SIG-M5 (cell line): ENCODE measurements around the gene TBXAS1.

Experiments
- DNase-seq: peaks from one replicate; lab custom pipeline; 2025; lab: John Stamatoyannopoulos, UW

TBXAS1 gene

GRCh38 chr7:139946533-139946932 is 117.5 kb downstream of the TBXAS1 start:
- DNase-seq, result no peak

GRCh38 chr7:139947021-139947420 is 118.0 kb downstream of the TBXAS1 start:
- no peak for DNase-seq

GRCh38 chr7:139948167-139948566 is 119.1 kb downstream of the TBXAS1 start:
- no peak for DNase-seq

DNA sequence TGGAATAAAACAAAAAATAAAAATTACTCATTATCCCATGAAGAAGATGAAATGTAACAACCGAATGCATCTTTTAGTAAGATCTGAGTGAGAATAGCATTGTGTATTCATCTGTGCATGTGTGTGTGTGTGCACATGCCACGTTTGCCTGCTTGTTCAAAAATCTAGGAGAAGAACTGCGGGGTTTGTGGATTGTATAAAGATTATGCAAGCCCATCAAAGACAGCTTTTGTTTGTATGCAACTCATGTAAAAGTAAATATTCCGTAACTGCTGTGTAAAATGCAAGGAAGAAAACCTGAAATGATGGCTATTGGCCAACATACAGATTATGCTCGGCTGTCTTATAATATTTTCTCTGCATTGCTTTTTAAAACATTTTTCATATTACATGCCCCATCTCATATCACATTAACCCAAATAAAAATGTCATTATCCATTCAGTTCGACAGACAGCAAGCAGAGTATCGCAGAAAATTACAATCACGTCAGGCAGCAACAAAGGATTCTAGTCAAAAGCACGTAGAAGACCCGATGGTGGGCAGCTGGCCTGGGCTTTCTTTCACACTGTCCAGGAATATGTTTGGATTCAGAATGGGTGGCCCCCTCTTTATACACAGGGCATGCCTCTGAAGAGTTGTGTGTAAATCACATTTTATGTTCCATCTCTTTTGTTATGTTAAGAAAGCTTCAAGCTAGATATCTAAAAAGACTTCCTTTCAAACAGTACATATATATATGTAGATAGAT is 119.7 kb downstream of the TBXAS1 start:
- DNase-seq, result no peak

DNA sequence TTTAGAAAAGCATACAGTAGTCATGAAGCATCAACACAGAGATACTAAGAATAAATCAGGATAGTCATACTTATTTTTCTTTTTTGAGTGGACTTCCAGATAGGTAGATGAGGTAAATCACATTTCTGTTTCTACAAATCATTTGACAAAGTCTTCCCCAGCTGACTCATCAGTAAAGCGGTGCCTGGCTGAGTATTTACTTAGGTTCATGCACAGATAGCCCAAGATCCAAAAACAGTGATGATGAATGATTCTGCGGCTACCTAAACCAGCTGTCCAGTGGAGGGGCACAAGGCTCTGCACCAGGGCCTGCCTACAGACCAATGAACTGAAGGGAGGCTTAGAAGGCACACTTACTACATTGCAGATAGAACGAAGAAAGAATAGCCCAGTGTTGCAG is 120.6 kb downstream of the TBXAS1 start:
- no peak for DNase-seq

- DNase-seq, result no peak
Measured at GRCh38 chr7:139950881-139951525, 121.9 kb downstream of the TBXAS1 start.

DNA sequence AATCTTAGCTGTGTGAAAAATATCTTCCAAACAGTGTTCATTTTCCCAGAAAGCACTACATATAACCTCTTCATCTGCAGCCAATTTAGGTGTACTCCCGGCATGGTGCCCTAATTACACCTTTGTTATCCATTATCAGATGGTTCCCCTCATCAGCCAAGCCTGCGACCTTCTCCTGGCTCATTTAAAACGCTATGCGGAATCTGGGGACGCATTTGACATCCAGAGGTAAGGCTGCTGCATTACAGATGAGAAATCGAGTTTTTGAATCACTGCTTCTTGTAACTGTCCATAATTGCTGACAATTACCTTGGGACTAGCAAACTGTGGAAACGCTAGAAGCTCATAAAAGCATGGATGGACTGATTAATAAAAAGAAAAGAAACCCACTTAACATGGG is 124.2 kb downstream of the TBXAS1 start:
- DNase-seq, result no peak

DNA sequence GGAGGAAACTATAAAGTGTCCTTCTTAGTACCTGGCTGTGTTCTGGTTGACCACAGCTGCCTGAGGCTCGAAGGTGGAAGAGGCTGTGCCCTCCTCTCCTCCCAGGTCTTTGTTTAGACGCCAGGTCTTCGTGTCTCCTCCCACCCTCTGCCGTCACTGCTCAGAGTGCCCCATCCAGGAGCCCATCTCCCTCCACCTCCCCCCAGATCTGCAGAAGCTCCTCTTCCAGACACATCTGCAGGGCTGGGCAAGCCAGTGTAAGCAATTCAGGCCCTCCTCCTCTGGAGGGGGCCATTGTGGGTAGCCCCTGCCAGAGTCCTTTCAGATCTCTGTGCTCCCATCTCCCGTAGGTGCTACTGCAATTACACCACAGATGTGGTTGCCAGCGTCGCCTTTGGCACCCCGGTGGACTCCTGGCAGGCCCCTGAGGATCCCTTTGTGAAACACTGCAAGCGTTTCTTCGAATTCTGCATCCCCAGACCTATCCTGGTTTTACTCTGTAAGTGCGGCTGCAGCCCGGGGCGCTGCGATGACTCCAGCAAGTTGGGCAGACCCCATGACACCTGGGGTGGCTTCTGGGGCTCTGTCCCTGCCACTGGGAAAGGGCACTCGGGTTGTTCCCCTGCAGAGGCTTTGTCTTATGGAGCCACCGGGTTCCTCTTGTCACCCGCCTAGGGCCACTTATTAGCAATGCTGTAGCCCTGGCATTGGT is 126.2 kb downstream of the TBXAS1 start:
- DNase-seq, result no peak

GRCh38 chr7:139958599-139959284 is 129.7 kb downstream of the TBXAS1 start:
- DNase-seq, result no peak

DNA sequence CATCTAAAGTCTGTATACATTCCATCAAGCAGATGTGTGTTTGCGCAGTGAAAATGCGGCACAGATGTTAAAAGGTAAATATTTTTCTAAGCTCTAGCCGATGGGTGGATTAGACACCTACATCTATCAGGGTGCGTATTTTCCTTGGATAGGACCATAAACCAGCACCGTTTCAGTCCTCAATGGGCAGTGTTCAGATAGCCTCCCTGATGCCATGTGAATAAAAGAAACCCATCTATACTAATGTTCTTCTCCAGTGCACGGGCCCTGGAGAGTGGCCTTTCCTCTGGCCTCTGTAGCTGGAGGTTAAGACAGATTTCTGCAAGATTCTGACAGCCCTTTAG is 130.2 kb downstream of the TBXAS1 start:
- DNase-seq, result no peak

GRCh38 chr7:139959718-139960117 is 130.7 kb downstream of the TBXAS1 start:
- no peak for DNase-seq

DNA sequence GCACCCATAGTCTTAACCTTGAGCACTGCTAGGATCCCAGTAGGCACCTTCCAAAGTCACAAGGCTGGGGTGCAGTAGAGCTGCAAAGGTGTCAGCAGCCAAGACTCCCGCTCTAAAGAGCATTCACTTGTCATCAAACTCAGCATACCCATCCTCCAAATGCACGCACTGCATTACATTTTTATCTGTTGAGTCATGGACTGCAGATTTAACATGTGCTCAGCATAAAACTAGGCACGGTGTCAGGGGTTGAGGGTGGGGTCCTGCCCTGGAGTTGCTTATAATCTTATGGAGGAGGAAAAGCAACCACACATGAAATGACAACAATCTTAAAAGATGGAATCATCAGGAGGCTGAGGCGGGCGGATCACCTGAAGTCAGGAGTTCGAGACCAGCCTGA is 131.1 kb downstream of the TBXAS1 start:
- DNase-seq, result no peak

DNA sequence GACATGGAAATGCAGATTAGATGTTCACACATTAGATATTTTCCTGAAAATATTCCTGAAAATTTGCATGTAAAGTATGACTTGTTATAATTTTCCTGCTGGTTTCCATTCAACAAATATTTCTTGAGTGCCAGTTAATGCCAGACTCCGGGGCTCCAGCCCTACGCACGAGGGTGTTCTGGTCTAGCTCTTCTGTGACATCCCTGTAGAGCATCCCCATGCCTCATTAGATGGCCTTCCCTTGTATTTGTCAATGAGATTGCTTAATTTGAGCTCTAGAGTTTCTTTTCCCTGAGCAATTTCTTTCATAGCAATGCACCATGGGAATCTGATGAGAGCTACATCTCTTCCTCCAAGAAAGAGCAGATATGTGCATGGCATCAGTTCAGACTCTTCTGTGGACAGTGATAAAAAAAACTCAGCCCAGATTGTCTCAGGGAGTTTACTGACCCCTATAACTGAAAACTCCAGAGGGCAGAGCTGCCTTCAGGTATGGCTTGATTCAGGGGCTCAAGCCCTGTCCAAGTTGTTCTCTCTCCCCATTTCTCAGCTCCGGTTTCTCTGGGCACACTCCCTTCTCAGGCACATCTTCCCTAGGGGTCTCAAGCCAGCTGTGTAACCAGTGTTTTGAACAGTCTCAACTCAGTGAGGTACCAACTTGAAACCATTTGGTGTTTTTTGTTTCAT is 137.0 kb downstream of the TBXAS1 start:
- DNase-seq, result no peak

GRCh38 chr7:139966949-139967348 is 137.9 kb downstream of the TBXAS1 start:
- no peak for DNase-seq

GRCh38 chr7:139968931-139969330 is 139.9 kb downstream of the TBXAS1 start:
- no peak for DNase-seq

DNA sequence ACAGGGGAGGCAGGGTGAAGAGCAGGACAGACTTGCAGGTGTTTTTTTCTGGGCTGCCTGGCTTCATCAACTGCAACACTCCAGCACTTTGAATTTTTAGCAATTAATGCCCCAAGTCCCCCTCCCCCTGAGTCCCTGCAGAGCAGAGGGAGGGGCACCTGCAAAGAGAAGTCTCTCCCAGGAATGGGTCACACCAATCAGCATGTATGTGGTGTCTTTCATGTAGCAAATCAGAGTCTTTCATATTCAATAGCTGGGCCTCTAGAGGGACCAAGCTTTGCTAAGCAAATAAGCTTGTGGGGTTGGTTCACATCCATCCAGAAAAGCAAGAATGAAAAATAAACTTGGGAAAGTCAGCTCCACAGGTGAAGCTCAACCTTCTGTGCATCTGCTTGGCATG is 143.0 kb downstream of the TBXAS1 start:
- no peak for DNase-seq

GRCh38 chr7:139973101-139974050 is 144.3 kb downstream of the TBXAS1 start:
- DNase-seq, result no peak

DNA sequence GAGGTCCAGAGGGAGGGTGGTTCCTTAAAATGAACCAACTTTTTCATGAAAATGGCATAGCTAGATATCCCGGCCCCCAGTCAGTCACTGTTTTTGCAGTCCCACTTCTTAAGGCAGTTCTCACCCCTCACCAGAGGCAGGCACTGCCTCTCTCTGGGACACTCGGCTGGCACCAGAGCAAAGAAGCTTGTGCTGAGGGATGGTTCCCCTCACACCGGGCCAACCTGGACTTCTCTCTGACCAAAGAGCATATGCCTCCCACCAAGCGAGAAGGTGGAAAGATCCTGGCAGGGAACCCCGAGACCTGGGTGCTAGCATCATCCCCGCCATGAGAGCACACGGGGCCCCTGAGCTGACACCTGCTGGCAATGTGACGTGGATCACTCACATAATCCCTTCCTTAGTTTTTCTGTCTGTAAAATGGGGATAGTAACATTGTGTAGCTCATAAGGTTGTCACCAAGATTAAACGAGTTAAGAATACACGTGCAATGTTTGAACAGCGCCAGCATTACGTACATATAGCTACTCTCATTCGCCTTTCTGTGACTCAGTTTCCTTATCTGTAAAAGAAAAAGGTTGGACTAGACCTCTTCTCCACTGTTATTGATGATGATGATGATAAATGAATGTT is 145.2 kb downstream of the TBXAS1 start:
- no peak for DNase-seq

GRCh38 chr7:139976055-139976837 is 147.2 kb downstream of the TBXAS1 start:
- no peak for DNase-seq
